ENCODE results near the gene MC3R. TPM values are rescaled to one million over a fixed set of nuclear protein-coding genes. Genes with fewer than 3 reads are reported as not detected.

MC3R gene
- total RNA-seq, 2 donors from 2014 or later, result not detected

DNA sequence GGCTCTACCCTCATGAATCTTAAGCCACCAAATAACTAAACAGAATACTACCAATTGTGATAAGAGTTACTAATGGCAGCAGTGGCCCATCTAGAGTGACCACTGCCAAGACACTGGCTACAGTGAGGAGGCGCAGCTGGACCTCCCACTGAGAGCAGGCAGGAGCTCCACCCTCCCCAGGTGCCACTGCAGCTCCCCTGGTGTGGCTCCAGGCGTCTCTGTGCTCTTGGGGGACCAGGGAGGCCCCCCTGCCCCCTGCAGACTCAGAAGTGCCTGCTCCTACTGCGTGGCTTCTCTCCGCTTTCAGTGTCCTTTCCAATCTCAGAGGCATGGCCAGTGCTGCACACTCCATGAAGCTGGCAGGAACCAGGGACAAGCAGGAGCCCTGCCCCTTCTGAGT is 23.4 kb downstream of the MC3R start:
- H3K36me3 Mint-ChIP-seq (ENCODE audit: insufficient read depth in 2 of 2), result no peaks in the 10 kb centered on the region
- H3K4me3 Mint-ChIP-seq, result no peak overlapping the region
- DNase-seq (no peak), ATAC-seq (replicated peaks in 1 of 2) (no peak)
- H3K4me1 Mint-ChIP-seq (ENCODE audit: low read depth), result no peaks in the 10 kb centered on the region
- H3K9me3 Mint-ChIP-seq, result no peaks in the 10 kb centered on the region
- peaks cover 6% of the 10 kb centered on the region for H3K27me3 Mint-ChIP-seq (ENCODE audit: low read depth)
- H3K27ac Mint-ChIP-seq, result no peak overlapping the region

DNA sequence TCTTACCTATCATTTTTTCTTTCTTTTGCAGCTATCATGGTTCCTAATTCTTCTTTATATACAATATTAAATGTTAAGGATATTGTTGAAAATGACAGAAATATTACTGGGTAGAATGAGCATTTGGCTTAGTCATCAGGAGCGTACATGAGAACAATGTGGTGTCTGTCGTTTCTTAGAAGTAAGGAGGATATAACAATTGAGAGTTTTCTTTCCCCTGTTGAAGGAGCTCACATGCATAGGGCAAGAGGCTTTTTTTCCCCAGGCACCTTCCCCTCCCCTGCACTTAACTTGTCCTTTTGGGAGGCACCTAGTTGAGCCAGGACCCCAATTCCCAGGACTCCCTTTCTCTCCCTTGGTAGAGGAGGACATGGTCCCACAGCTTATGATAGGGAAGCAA is 25.0 kb downstream of the MC3R start:
- peaks cover 6% of the 10 kb centered on the region for H3K27me3 Mint-ChIP-seq (ENCODE audit: low read depth)
- no peak overlapping the region for H3K27ac Mint-ChIP-seq
- H3K4me1 Mint-ChIP-seq (ENCODE audit: low read depth), result no peaks in the 10 kb centered on the region
- no peaks in the 10 kb centered on the region for H3K9me3 Mint-ChIP-seq
- no peak for ATAC-seq (replicated peaks in 1 of 2)
- no peaks in the 10 kb centered on the region for H3K36me3 Mint-ChIP-seq (ENCODE audit: insufficient read depth in 2 of 2)
- no peak for DNase-seq
- no peak overlapping the region for H3K4me3 Mint-ChIP-seq

DNA sequence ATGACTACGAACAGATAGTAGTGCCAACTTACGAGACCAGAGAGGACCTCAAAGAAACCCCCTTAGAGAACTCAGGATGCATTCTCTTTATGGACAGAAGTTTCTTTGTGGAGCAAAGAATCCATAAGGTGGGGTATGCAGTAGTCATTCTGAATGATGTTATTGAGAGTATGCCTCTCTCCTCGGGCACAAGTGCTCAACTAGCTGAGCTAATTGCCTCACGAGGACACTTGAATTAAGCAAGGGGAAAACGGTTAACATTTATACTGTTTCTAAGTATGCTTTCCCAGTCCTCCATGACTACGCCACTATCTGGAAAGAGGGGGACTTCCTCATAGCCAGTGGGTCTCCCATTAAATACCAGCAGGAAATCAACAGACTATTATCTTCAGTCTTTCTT is 25.6 kb downstream of the MC3R start:
- Mint-ChIP-seq H3K36me3 (ENCODE audit: insufficient read depth in 2 of 2) (no peaks in the 10 kb centered on the region), H3K4me3 (no peak overlapping the region), H3K9me3 (no peaks in the 10 kb centered on the region), H3K4me1 (ENCODE audit: low read depth) (no peaks in the 10 kb centered on the region), H3K27ac (no peak overlapping the region), H3K27me3 (ENCODE audit: low read depth) (peaks cover 6% of the 10 kb centered on the region)
- ATAC-seq (replicated peaks in 1 of 2) (no peak), DNase-seq (no peak)

DNA sequence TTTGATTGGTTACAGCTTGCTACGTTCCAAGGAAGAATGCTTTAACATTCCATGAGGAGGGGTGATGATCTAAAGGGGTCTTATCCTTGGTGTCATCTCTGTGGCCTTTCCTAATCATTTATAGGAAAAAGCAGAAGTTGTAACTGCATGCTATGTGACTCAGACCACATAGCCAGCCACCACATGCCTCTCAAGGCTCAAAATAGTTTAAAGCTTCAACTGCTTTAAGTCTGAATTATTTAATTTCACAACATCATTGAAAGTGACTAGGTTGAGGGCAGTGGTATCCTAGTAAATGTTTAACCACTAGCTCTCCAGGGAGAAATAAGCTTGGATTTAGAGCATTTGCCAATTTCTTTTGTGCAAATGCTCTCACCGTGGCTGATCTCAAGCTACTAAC is 29.7 kb downstream of the MC3R start:
- H3K4me1 Mint-ChIP-seq (ENCODE audit: low read depth), result no peaks in the 10 kb centered on the region
- no peaks in the 10 kb centered on the region for H3K27me3 Mint-ChIP-seq (ENCODE audit: low read depth)
- H3K36me3 Mint-ChIP-seq (ENCODE audit: insufficient read depth in 2 of 2), result no peaks in the 10 kb centered on the region
- DNase-seq, result no peak
- ATAC-seq (replicated peaks in 1 of 2), result no peak
- H3K9me3 Mint-ChIP-seq, result peaks cover 0 to 2% of the 10 kb centered on the region in 2 donors
- no peak overlapping the region for H3K4me3 Mint-ChIP-seq
- no peak overlapping the region for H3K27ac Mint-ChIP-seq

DNA sequence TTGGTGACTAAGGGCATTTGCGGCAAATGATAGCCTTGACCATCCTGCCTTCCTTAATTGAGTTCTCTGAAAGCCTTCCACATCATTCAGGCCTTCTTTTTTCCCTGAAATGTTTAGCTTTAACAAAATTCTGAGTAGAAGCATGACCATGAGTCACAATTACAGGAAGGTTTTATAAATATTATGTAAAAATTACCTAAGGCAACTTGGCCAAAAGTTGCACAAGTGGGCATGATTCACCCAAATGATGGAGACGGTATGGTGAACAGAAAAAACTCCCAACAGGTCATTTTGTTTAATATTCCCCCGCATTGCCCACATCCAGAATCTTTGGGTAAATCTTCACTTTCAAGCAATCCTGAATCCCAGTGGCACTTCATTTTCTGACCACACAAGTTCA is 37.0 kb downstream of the MC3R start:
- H3K4me1 Mint-ChIP-seq (ENCODE audit: low read depth), result no peaks in the 10 kb centered on the region
- ATAC-seq (replicated peaks in 1 of 2), result no peak
- H3K9me3 Mint-ChIP-seq, result peaks cover 0 to 3% of the 10 kb centered on the region in 2 donors

DNA sequence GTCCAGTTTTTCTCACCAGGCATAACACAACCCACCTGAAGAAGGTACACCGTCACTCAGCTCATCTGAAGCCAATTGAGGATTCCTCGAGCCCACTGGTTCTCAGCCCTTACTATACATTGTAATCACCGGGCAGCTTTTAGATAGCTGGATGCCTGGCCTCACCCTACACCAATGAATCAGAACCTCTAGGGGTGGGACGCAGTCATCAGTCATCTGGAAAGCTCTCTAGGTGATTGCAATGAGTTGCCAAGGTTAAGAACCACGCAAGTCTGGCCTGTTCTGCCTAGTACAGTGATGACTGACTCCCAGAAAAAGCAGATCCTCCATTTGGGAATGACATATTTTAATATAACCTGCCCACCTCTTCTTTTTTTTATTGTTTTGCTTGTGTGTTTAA is 41.1 kb downstream of the MC3R start:
- no peak for DNase-seq
- Mint-ChIP-seq H3K4me3 (no peak overlapping the region), H3K36me3 (ENCODE audit: insufficient read depth in 2 of 2) (no peaks in the 10 kb centered on the region), H3K9me3 (peaks cover 0 to 1% of the 10 kb centered on the region in 2 donors), H3K4me1 (ENCODE audit: low read depth) (no peaks in the 10 kb centered on the region), H3K27me3 (ENCODE audit: low read depth) (peaks cover 20% of the 10 kb centered on the region), H3K27ac (no peak overlapping the region)
- ATAC-seq (replicated peaks in 1 of 2), result no peak

More for the DNA sequence above, 37.0 kb downstream of the MC3R start:
- Mint-ChIP-seq H3K36me3 (ENCODE audit: insufficient read depth in 2 of 2) (no peaks in the 10 kb centered on the region), H3K27me3 (ENCODE audit: low read depth) (peaks cover 13% of the 10 kb centered on the region), H3K4me3 (no peak overlapping the region), H3K27ac (no peak overlapping the region)
- no peak for DNase-seq

DNA sequence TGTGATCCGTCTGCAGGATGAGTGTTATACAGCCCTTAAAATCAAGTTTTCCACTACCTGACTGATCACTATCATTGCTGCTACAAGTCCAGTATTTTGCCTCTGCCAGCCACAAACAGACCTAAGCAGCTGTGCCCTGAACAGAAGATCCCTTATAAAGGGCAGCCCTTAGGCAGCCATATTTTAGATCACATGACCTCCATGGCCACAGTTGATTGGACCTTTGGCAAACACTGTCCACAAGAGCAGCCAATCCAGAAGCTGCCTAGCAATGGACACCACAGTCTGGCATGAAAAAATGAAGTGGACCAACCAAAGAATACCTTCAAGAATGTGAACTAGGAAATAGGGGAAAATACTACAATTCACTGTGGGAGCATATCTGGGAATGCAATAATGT is 50.8 kb downstream of the MC3R start:
- ATAC-seq (replicated peaks in 1 of 2) (no peak), DNase-seq (no peak)
- Mint-ChIP-seq H3K9me3 (no peaks in the 10 kb centered on the region), H3K36me3 (ENCODE audit: insufficient read depth in 2 of 2) (no peaks in the 10 kb centered on the region), H3K4me3 (no peak overlapping the region), H3K4me1 (ENCODE audit: low read depth) (no peaks in the 10 kb centered on the region), H3K27me3 (ENCODE audit: low read depth) (peaks cover 16% of the 10 kb centered on the region), H3K27ac (no peak overlapping the region)

Other genes starting within 250 kb of the MC3R start
- gene CBLN4, start 243.2 kb upstream of the MC3R start, total RNA-seq, result not detected
- gene FAM210B, start 110.2 kb downstream of the MC3R start, total RNA-seq, result 1 to 10 TPM; 4.6 to 4.9 TPM
- gene AURKA, start 143.5 kb downstream of the MC3R start, total RNA-seq, result 100 to 1,000 TPM; 110 to 142 TPM
- 10 to 100 TPM; 63.7 to 74.5 TPM for gene CSTF1, start 143.9 kb downstream of the MC3R start, total RNA-seq
- gene CASS4, start 163.5 kb downstream of the MC3R start, total RNA-seq, result 1 to 10 TPM; 3.5 to 6.9 TPM
- 10 to 100 TPM; 80.8 to 82.7 TPM for gene RTF2, start 219.9 kb downstream of the MC3R start, total RNA-seq